B cell (primary cell): Measurements from ENCODE around the gene ADK. TPM values are rescaled to one million over a fixed set of nuclear protein-coding genes. Genes with fewer than 3 reads are reported as not detected.

Experiments used
- ATAC-seq: fragments of 200-7000 bp; cut with Tn5 transposase; one replicate; pipeline ENCODE4 v1.10.0; 2021; ENCODE audit warnings: low read depth, mild to moderate bottlenecking, moderate number of reproducible peaks, moderate library complexity
- CTCF ChIA-PET: fragments of 350-600 bp; sonication (Branson Sonifier 250); formaldehyde crosslinking; loops from one replicate; lab custom pipeline; 2021; ENCODE audit warnings: antibody characterized with exemption, inconsistent platforms; lab: Charles Lee
- POLR2A ChIA-PET: fragments of 350-600 bp; sonication (Branson Sonifier 250); formaldehyde crosslinking; loops from one replicate; lab custom pipeline; 2021; ENCODE audit warnings: antibody characterized with exemption; lab: Charles Lee
- DNase-seq: peaks from one replicate; pipeline ENCODE4 v3.0.0; 2013
- H2AFZ ChIP-seq: 2 replicates; pipeline ENCODE4 v1.6.1; 2012; ENCODE audit warnings: mild to moderate bottlenecking, low read depth, low read length; ENCODE audit not compliant: insufficient read depth, poor library complexity, severe bottlenecking
- H3K27ac ChIP-seq, 2 donors: 1 replicate in 1 of 2; 2 replicates in 1 of 2; pipeline ENCODE4 v1.5.1; 2012 to 2013; ENCODE audit warnings: low read length in 2 of 2, mild to moderate bottlenecking in 2 of 2, moderate library complexity in 1 of 2
- H3K27me3 ChIP-seq, 4 experiments: fragments of 200-600 bp in 1 of 4; sonication (generic) in 1 of 4; replicated peaks in 1 of 4; 1 replicate in 2 of 4; 2 replicates in 2 of 4; pipeline versions ENCODE4 v1.6.1 to v1.7.0; 2013 to 2016; ENCODE audit warnings: low read length in 3 of 4, mild to moderate bottlenecking in 2 of 4, mixed read lengths in 1 of 4, moderate library complexity in 1 of 4; ENCODE audit not compliant: insufficient read depth in 4 of 4, control insufficient read depth in 3 of 4; ENCODE audit errors: control extremely low read depth in 1 of 4
- H3K36me3 ChIP-seq, 2 experiments: replicated peaks in 1 of 2; 1 replicate in 1 of 2; 2 replicates in 1 of 2; pipeline versions ENCODE4 v1.6.1 to v1.7.1; 2013; ENCODE audit warnings: low read length in 1 of 2; ENCODE audit not compliant: insufficient read depth in 2 of 2, control insufficient read depth in 1 of 2; ENCODE audit errors: control extremely low read depth in 1 of 2, extremely low read depth in 1 of 2
- H3K4me1 ChIP-seq, 2 donors: fragments of 200-600 bp in 1 of 2; sonication (generic) in 1 of 2; 1 replicate in 1 of 2; 2 replicates in 1 of 2; pipeline versions ENCODE4 v1.5.1 to v1.6.1; 2013 to 2017; ENCODE audit warnings: low read length in 2 of 2; ENCODE audit not compliant: control insufficient read depth in 2 of 2, insufficient read depth in 2 of 2
- H3K4me2 ChIP-seq: replicated peaks from 2 replicates; pipeline ENCODE3; 2012; ENCODE audit warnings: mild to moderate bottlenecking, low read depth, low read length; ENCODE audit not compliant: poor library complexity, severe bottlenecking
- H3K4me3 ChIP-seq, 5 experiments: fragments of 200-600 bp in 1 of 5; sonication (generic) in 1 of 5; 1 replicate in 3 of 5; 2 replicates in 2 of 5; pipeline versions ENCODE4 v1.5.1 to v1.7.0; 2011 to 2016; ENCODE audit warnings: low read length in 4 of 5, mild to moderate bottlenecking in 4 of 5, low read depth in 2 of 5, control low read depth in 1 of 5, moderate library complexity in 1 of 5; ENCODE audit not compliant: insufficient read depth in 1 of 5; ENCODE audit errors: control extremely low read depth in 1 of 5, extremely low read depth in 1 of 5
- H3K79me2 ChIP-seq: fragments of 200-600 bp; sonication (generic); one replicate; pipeline ENCODE4 v1.6.0; 2016; ENCODE audit warnings: low read length; ENCODE audit not compliant: control insufficient read depth, insufficient read depth
- H3K9ac ChIP-seq: fragments of 200-600 bp; sonication (generic); 2 replicates; pipeline ENCODE4 v1.6.1; 2017; ENCODE audit warnings: mild to moderate bottlenecking, low read length, moderate library complexity
- H3K9me3 ChIP-seq, 3 donors: one replicate each; pipeline versions ENCODE4 v1.6.1 to v1.7.1; 2013; ENCODE audit warnings: low read length in 2 of 3; ENCODE audit not compliant: control insufficient read depth in 2 of 3, insufficient read depth in 1 of 3; ENCODE audit errors: control extremely low read depth in 1 of 3
- H4K20me1 ChIP-seq: 2 replicates; pipeline ENCODE4 v1.6.0; 2012; ENCODE audit warnings: mild to moderate bottlenecking, low read length; ENCODE audit not compliant: insufficient read depth, control insufficient read depth, poor library complexity, severe bottlenecking
- H3K27ac Mint-ChIP-seq: one replicate; pipeline ENCODE4 v1.8.0; 2021; ENCODE audit warnings: mixed read lengths
- H3K27me3 Mint-ChIP-seq: one replicate; pipeline ENCODE4 v1.8.0; 2021; ENCODE audit warnings: mixed read lengths
- H3K4me1 Mint-ChIP-seq: one replicate; pipeline ENCODE4 v1.8.0; 2021; ENCODE audit warnings: mixed read lengths
- H3K4me3 Mint-ChIP-seq: one replicate; pipeline ENCODE4 v1.8.0; 2021; ENCODE audit warnings: mixed read lengths
- H3K9me3 Mint-ChIP-seq: one replicate; pipeline ENCODE4 v1.8.0; 2022; ENCODE audit warnings: mixed read lengths; ENCODE audit not compliant: insufficient read depth
- EZH2 ChIP-seq: IDR thresholded peaks from 2 replicates; pipeline ENCODE4 v1.6.1; 2012; ENCODE audit warnings: borderline replicate concordance, low read depth, mild to moderate bottlenecking, moderate library complexity, low read length; ENCODE audit not compliant: insufficient read depth, poor library complexity, severe bottlenecking
- WGBS: methylation state at CpG from one replicate; pipeline ENCODE4 v1.1.5; 2013; ENCODE audit warnings: missing lambda C conversion rate; ENCODE audit not compliant: insufficient coverage; 5-methylcytosine and 5-hydroxymethylcytosine counted together
- intact Hi-C: fragments of 100-400 bp; cut with micrococcal nuclease; formaldehyde crosslinking; loops from one replicate; pipeline ENCODE4 v1.10.0; 2022
- polyA plus RNA-seq: library from polyadenylated mRNA; depleted of rRNA; stranded (reverse); fragments of >200 nt; gene quantifications from 2 replicates; pipeline ENCODE4 v1.2.3, GENCODE V29; 2012
- total RNA-seq, 2 donors: library from RNA; stranded (reverse); fragments of 120-200 nt in 1 of 2; gene quantifications; 1 replicate in 1 of 2; 2 replicates in 1 of 2; pipeline versions ENCODE4 v1.2.3 to v1.2.4, GENCODE V29; 2013 to 2022
- TF ChIP-seq, protein P1 (sequence below): fragments of 200-600 bp; IDR thresholded peaks from one replicate; pipeline ENCODE4 v1.8.0; 2022; ENCODE audit warnings: antibody characterized with exemption, mild to moderate bottlenecking

ADK gene
- total and polyA plus RNA-seq, 2 donors (not counting 1 experiment from before 2014, with no cell fraction given): 37.2 to 52.6 TPM

DNA sequence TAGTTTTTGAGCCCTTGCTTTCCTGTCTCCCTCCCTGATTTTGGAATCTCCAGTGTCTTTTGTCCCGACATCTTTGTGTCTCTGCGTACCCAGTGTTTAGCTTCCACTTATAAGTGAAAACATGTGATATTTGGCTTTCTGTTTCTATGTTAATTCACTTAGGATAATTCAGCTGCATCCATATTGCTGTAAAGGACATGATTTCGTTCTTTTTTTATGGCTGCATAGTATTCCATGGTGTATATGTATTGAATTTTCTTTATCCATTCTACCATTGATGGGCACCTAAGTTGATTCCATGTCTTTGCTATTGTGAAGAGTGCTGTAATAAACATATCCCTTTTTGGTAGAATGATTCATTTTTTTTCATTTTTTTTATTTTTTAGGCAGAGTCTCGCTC, 48.3 kb downstream of the ADK start:
- Histone ChIP-seq H3K79me2 (peaks cover 91% of the 10 kb centered on the region), H3K4me1 (peaks cover 4 to 7% of the 10 kb centered on the region in 2 donors), H3K36me3 (peaks cover 5 to 17% of the 10 kb centered on the region in 2 experiments), H3K4me2 (no peak overlapping the region), H3K9ac (no peak overlapping the region), H4K20me1 (peaks cover 32% of the 10 kb centered on the region), H3K9me3 (peaks cover 0 to 2% (median 0%) of the 10 kb centered on the region in 3 donors), H3K27ac (no peak overlapping the region), H2AFZ (no peak overlapping the region), H3K27me3 (no peaks in the 10 kb centered on the region), H3K4me3 (no peak overlapping the region)
- TF ChIP-seq EZH2: no peak
- TF ChIP-seq, protein P1, sequence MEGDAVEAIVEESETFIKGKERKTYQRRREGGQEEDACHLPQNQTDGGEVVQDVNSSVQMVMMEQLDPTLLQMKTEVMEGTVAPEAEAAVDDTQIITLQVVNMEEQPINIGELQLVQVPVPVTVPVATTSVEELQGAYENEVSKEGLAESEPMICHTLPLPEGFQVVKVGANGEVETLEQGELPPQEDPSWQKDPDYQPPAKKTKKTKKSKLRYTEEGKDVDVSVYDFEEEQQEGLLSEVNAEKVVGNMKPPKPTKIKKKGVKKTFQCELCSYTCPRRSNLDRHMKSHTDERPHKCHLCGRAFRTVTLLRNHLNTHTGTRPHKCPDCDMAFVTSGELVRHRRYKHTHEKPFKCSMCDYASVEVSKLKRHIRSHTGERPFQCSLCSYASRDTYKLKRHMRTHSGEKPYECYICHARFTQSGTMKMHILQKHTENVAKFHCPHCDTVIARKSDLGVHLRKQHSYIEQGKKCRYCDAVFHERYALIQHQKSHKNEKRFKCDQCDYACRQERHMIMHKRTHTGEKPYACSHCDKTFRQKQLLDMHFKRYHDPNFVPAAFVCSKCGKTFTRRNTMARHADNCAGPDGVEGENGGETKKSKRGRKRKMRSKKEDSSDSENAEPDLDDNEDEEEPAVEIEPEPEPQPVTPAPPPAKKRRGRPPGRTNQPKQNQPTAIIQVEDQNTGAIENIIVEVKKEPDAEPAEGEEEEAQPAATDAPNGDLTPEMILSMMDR: no peak
- Mint-ChIP-seq H3K4me1 (peaks cover 27% of the 10 kb centered on the region), H3K27ac (no peak overlapping the region), H3K4me3 (no peak overlapping the region), H3K27me3 (no peaks in the 10 kb centered on the region), H3K9me3 (no peaks in the 10 kb centered on the region)
- 100% methylated on average over 1 of the region's 4 CpGs for WGBS
- no peak for ATAC-seq
- CTCF ChIA-PET: no interaction called here
- intact Hi-C loops: no loop called here
- DNase-seq: no peak
- POLR2A ChIA-PET: no interaction called here

DNA sequence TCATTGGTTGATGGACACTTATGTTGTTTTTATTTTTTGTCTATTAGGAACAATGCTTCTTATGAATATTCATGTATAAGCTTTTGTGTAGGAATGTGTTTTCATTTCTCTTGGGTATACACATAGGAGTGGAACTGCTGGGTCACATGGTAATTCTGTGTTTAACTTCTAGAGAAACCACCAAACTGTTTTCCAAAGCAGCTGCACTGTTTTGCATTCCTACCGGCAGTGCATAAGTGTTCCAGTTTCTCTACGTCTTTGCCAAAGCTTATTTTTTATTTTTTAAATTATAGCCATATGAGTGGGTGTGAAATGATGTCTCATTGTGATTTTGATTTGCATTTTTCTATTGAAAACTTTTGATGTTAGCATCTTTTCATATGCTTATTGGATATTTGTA, 51.3 kb downstream of the ADK start:
- no peaks in the 10 kb centered on the region for H3K9me3 Mint-ChIP-seq
- TF ChIP-seq, protein P1: no peak
- no peak for TF ChIP-seq EZH2
- intact Hi-C loops: no loop called here
- ChIA-PET POLR2A (no interaction called here), CTCF (interaction anchor here (2.1 kb wide), 1 partner anchor 11 kb away, joined by 9 read pairs; no protein-coding TSS in a partner anchor)
- Histone ChIP-seq H3K36me3 (peaks cover 5 to 21% of the 10 kb centered on the region in 2 experiments), H3K27me3 (no peaks in the 10 kb centered on the region), H3K9me3 (peaks cover 0 to 2% (median 0%) of the 10 kb centered on the region in 3 donors), H3K4me1 (peaks cover 1 to 2% of the 10 kb centered on the region in 2 donors), H2AFZ (no peak overlapping the region), H3K79me2 (peaks cover 88% of the 10 kb centered on the region), H3K4me2 (no peak overlapping the region), H3K27ac (no peak overlapping the region), H3K9ac (no peak overlapping the region), H4K20me1 (peaks cover 21% of the 10 kb centered on the region), H3K4me3 (no peak overlapping the region)
- no peak overlapping the region for H3K4me3 Mint-ChIP-seq
- peaks cover 26% of the 10 kb centered on the region for H3K4me1 Mint-ChIP-seq
- H3K27ac Mint-ChIP-seq: no peak overlapping the region
- ATAC-seq: no peak
- no CpG with 5 or more reads among the region's 2 CpGs for WGBS
- H3K27me3 Mint-ChIP-seq: no peaks in the 10 kb centered on the region
- no peak for DNase-seq
